ENCODE measurements around the gene ZNF81.
"Not testable (repeated sequence)": the region's sequence is repeated elsewhere in the genome, so short reads cannot be mapped to it uniquely, and the experiment has no call there.

ZNF81 gene

DNA sequence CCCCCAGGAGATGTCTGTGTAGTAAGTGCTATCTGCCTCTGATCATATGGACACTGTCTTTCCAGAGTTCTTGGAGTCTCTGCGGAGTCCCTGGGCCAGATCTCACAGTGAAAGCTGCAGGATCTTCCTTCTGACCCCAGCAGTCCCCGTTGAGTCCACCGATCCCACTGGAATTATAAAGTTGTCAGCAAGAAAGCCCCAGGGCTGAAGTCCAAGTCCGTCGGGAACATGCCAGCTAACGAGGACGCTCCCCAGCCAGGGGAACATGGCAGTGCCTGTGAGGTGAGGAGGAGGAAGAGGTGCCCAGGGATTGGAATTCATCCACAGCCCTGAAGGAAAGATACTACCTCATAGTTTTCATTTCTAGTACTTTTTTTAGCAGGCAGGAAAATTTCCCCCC, 9.3 kb downstream of the ZNF81 start:
- in situ Hi-C loops (cut with MboI; ENCODE audit: low sequenced_read_pairs, unreplicated experiment), result no loop called here
- TF ChIP-seq, protein P1, sequence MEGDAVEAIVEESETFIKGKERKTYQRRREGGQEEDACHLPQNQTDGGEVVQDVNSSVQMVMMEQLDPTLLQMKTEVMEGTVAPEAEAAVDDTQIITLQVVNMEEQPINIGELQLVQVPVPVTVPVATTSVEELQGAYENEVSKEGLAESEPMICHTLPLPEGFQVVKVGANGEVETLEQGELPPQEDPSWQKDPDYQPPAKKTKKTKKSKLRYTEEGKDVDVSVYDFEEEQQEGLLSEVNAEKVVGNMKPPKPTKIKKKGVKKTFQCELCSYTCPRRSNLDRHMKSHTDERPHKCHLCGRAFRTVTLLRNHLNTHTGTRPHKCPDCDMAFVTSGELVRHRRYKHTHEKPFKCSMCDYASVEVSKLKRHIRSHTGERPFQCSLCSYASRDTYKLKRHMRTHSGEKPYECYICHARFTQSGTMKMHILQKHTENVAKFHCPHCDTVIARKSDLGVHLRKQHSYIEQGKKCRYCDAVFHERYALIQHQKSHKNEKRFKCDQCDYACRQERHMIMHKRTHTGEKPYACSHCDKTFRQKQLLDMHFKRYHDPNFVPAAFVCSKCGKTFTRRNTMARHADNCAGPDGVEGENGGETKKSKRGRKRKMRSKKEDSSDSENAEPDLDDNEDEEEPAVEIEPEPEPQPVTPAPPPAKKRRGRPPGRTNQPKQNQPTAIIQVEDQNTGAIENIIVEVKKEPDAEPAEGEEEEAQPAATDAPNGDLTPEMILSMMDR (IDR thresholded peaks at IDR 0.05; ENCODE audit: borderline replicate concordance, control extremely low read depth, extremely low read depth, insufficient read depth, missing control alignments), result no peak
- no peak for DNase-seq (ENCODE audit: low spot score)

DNA sequence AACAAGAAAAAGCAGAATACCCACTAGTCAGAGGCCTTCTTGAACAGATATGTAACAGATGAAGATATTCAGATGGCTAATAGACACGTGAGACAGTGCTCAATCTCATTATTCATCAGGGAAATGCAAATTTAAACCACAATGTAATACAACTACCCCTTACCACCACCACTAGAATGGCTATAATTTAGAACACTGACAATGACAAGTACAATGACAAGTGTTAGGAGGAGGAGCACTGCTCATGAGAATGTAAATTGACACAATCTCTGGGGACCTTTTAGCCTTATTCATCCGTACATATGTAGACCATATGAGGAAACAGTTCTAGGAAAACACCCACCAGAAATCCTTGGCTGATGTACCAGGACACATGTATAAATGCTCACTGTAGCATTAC, 13.1 kb downstream of the ZNF81 start:
- no peak for DNase-seq (ENCODE audit: low spot score)
- TF ChIP-seq, protein P1 (IDR thresholded peaks at IDR 0.05; ENCODE audit: borderline replicate concordance, control extremely low read depth, extremely low read depth, insufficient read depth, missing control alignments), result no peak
- in situ Hi-C loops (cut with MboI; ENCODE audit: low sequenced_read_pairs, unreplicated experiment), result no loop called here

DNA sequence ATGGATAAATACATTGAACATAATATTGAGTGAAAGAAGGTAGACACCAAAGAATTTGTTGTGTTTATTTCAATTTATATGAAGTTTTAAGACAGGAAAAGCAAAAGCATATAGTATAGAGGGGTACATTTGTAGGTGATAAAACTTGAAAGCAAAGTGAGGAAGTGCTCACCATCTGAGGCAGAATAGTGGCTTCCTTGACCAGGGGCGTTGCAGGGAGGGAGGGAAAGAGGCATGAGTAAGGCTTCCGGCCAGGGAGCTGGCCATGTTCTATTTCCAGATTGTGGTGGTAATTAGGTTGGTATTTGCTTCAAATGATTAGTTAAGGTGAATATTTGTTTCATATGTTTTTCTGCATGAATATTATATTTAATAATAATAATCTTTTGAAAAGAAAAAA, 13.7 kb downstream of the ZNF81 start:
- DNase-seq (ENCODE audit: low spot score); in situ Hi-C loops (cut with MboI; ENCODE audit: low sequenced_read_pairs, unreplicated experiment): not testable (repeated sequence)

DNA sequence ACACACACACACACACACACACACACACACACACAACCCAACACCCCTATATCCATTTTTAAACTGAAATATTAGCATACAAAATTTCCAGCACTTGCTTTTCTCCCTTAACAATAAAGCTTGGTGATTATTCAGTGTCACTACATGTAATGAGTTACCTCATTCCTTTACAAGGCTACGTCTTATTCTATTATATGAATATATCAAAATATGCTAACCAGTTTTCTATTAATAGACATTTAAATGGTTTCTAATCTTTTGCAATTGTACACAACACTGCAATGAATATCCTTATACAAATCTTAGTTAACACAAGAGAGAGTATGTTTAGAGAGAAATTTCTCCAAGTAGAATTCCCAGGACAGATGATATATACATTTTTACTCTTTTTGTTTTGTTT, 14.2 kb downstream of the ZNF81 start:
- in situ Hi-C loops (cut with MboI; ENCODE audit: low sequenced_read_pairs, unreplicated experiment), result no loop called here
- DNase-seq (ENCODE audit: low spot score), result no peak
- TF ChIP-seq, protein P1 (IDR thresholded peaks at IDR 0.05; ENCODE audit: borderline replicate concordance, control extremely low read depth, extremely low read depth, insufficient read depth, missing control alignments), result no peak

DNA sequence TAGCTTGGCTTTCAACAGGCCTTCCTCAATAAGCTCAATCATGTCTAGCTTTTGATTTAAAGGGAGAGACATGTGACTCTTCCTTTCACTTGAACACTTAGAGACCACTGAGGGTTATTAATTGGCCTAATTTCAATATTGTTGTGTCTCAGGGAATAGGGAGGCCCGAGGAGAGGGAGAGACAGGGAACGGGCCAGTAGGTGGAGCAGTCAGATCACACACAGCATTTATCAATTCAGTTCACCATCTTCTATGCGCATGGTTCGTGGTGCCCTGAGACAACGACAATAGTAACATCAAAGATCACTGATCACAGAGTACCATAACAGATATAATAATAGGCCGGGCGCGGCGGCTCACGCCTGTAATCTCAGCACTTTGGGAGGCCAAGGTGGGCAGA, 17.8 kb downstream of the ZNF81 start:
- in situ Hi-C loops (cut with MboI; ENCODE audit: low sequenced_read_pairs, unreplicated experiment), result no loop called here
- DNase-seq (ENCODE audit: low spot score), result no peak
- TF ChIP-seq, protein P1 (IDR thresholded peaks at IDR 0.05; ENCODE audit: borderline replicate concordance, control extremely low read depth, extremely low read depth, insufficient read depth, missing control alignments), result peak; percentile 32

DNA sequence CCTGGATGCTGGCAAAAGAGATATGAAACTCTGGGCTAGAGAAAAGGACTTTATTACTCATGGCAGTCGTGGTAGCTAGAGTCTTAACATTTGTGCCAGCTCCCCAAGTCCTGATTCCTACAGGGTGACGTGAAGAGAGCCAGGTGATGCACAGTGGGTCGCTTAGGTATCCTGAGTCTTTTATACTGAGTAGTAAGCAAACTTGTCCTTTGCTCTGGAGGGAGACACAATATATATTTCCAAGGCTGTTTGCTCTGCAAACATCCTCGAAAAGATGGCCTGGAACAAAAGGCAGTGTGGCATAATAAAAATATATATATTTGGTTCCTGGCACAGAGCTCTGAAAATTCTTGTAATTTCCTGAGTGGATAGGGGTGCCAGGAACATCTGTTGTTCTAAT, 23.0 kb downstream of the ZNF81 start:
- TF ChIP-seq, protein P1 (IDR thresholded peaks at IDR 0.05; ENCODE audit: borderline replicate concordance, control extremely low read depth, extremely low read depth, insufficient read depth, missing control alignments), result no peak
- in situ Hi-C loops (cut with MboI; ENCODE audit: low sequenced_read_pairs, unreplicated experiment), result no loop called here
- no peak for DNase-seq (ENCODE audit: low spot score)

DNA sequence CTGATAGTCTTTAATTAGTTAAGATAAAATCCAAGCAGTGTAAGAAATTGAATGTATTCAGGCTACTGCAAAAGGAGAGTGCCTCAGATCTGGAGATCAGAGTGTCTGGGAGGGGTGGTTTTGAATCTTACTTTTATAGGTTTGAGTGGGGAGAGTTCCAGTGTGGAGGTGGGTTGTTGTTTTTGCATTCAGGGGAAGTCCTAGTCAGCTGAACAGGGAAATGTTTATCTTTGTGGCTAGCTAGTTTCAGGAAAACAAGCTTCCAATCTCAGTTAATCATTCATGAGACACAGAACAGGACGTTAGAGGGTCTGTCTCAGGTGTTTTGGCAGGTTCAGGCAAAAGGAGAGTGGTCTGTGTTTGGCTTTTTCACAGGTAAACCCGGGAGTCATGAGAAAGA, 26.0 kb downstream of the ZNF81 start:
- DNase-seq (ENCODE audit: low spot score), result no peak
- in situ Hi-C loops (cut with MboI; ENCODE audit: low sequenced_read_pairs, unreplicated experiment), result no loop called here

More for the DNA sequence above, 26.0 kb downstream of the ZNF81 start:
- TF ChIP-seq, protein P1 (IDR thresholded peaks at IDR 0.05; ENCODE audit: borderline replicate concordance, control extremely low read depth, extremely low read depth, insufficient read depth, missing control alignments), result no peak
